Cerebellar cortex (tissue), 1 donor: Measurements from ENCODE around the gene TMEM53.

Experiments used
- DNase-seq: peaks from one replicate; pipeline ENCODE4 v3.0.0-alpha.2; 2015; ENCODE audit warnings: low spot score

TMEM53 gene

GRCh38 chr1:44603718-44604117 is 70.6 kb downstream of the TMEM53 start:
- DNase-seq = no peak
